ENCODE measurements around the gene BMS1. TPM values are rescaled to one million over a fixed set of nuclear protein-coding genes. Genes with fewer than 3 reads are reported as not detected.

The BMS1 gene
- total and polyA plus RNA-seq, 2 of the 13 experiments (the other 11 are each of a cell fraction or from before 2014, with no cell fraction given) = 3.9 to 25.2 TPM

GRCh38 chr10:42867571-42867970 is 85.0 kb downstream of the BMS1 start:
- DNase-seq (ENCODE audit: low spot score) (no peak), FAIRE-seq (no peak), ATAC-seq (no peak)
- POLR2A ChIA-PET = no interaction called here
- Histone ChIP-seq H3K4me3 (replicated peaks in 1 of 3; ENCODE audit: insufficient read depth in 1 of 3, low read depth in 2 of 3, low read length in 3 of 3) (no peak overlapping the region), H3K79me2 (ENCODE audit: insufficient read depth, low read length) (no peaks in the 10 kb centered on the region), H3K9me3 (ENCODE audit: low read length) (no peaks in the 10 kb centered on the region), H3K27ac (ENCODE audit: extremely low read length, insufficient read depth, low read length) (no peak overlapping the region), H3K36me3 (replicated peaks in 1 of 2; ENCODE audit: control insufficient read depth in 1 of 2, insufficient read depth in 2 of 2, low read length in 2 of 2) (no peaks in the 10 kb centered on the region), H3K9ac (ENCODE audit: insufficient read depth, low read depth, low read length) (no peak overlapping the region), H3K27me3 (ENCODE audit: control insufficient read depth in 1 of 2, insufficient read depth in 2 of 2, low read length in 2 of 2) (peaks cover 5 to 28% of the 10 kb centered on the region in 2 experiments; a peak in 4 of 5 replicates), H4K20me1 (ENCODE audit: insufficient read depth, low read length) (no peaks in the 10 kb centered on the region), H3K4me2 (ENCODE audit: low read depth, low read length) (no peak overlapping the region), H3K4me1 (ENCODE audit: insufficient read depth, low read length) (no peaks in the 10 kb centered on the region), H2AFZ (ENCODE audit: low read length) (no peak overlapping the region)
- no TSS peak for BruUV-seq (replicated peaks)
- CTCF ChIA-PET (ENCODE audit: low intra/inter-chr PET ratio, low total read pairs) = interaction anchor here (1.8 to 2.9 kb wide), 2 partner anchors 211 to 238 kb away, joined by 7 to 28 read pairs; no protein-coding TSS in a partner anchor
- 73% methylated on average over 8 of the region's 9 CpGs for WGBS (ENCODE audit: low lambda C conversion rate)
- in situ Hi-C loops (cut with HindIII; ENCODE audit: extremely low pct_ligation_motif_present, low pct_unique_long_range_greater_than_20kb) = no loop called here
- intact Hi-C loops (cut with micrococcal nuclease; ENCODE audit: unreplicated experiment) = loop anchor here (2.0 kb wide), 1 partner anchor 73 kb away; no protein-coding TSS in a partner anchor
- TF ChIP-seq ZNF337 (CRISPR knock-in tag; IDR thresholded peaks at IDR 0.05; ENCODE audit: borderline replicate concordance, low read depth) (no peak), ISL2 (CRISPR knock-in tag; IDR thresholded peaks at IDR 0.05) (no peak), MLXIP (CRISPR knock-in tag; IDR thresholded peaks at IDR 0.05; ENCODE audit: borderline replicate concordance) (no peak), ZNF639 (CRISPR knock-in tag; conservative IDR thresholded peaks at IDR 0.05) (no peak), FOXP4 (CRISPR knock-in tag; IDR thresholded peaks at IDR 0.05) (no peak), ZNF136 (CRISPR knock-in tag; IDR thresholded peaks at IDR 0.05; ENCODE audit: low read depth) (no peak), ZNF883 (CRISPR knock-in tag; IDR thresholded peaks at IDR 0.05; ENCODE audit: not compliant biosample characterization) (no peak), RAD21 (CRISPR knock-in tag; IDR thresholded peaks at IDR 0.05) (no peak), SIN3B (IDR thresholded peaks at IDR 0.05; ENCODE audit: low read length) (no peak), SSRP1 (CRISPR knock-in tag; IDR thresholded peaks at IDR 0.05) (no peak)
